ENCODE measurements around the gene OR51B2.

Gene OR51B2

DNA sequence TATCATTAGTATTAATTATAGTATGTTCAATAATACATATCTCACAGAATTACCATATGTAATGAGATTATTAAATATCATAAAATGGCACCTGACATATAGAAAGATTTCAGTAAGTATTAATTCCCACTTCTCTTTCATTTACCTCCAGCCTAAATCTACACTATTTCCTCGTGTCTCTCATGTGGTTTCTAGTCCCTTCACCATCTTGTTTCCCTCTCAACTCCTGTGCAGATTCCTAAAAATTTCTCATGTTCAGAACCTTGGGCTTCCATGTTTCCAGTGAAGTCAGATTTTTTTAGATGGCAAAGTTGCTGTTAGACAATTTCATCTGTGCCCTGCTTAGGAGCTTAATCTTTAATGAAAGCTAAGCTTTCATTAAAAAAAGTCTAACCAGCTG, 40.2 kb downstream of the OR51B2 start:
- no peak for DNase-seq (ENCODE audit: low read depth in 3 of 3)

DNA sequence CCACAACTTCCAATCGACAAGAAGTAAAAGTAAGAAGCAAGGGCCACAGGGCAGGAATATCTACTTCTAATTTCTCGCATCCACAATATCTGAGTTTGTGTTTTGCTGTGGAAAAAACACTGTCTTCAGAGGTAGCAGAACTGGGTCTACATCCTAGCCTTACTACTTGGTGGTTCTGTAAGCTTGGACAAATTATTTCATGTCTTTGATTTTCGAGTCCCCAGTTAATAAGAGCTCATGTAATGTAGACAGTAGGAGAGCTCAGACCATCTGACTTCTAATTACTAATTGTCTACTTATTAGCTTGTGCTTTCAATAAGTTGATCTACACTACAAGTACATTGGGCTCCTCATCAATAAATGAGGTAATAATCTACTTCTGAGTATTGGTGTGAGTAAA, 41.0 kb downstream of the OR51B2 start:
- DNase-seq (ENCODE audit: low read depth in 3 of 3): no peak

DNA sequence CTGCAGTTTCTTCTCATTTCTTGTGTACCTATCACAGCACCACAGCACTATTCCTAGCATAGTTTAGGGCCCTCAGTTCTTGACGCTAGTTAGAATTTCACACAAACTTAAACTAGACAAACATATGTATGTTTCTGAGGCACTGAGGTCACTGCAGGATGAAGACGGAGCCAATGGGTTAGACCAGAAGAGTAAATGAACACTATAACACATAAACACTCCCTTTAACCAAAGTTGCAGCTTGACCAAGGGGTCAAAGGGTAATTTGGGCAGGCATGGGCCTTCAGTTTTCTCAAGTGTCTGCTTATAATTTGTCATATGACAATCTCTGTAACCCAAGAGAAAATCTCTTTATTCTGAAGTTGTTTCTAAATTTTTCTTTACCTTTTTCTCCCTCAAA, 41.5 kb downstream of the OR51B2 start:
- DNase-seq (ENCODE audit: low read depth in 3 of 3): no peak

DNA sequence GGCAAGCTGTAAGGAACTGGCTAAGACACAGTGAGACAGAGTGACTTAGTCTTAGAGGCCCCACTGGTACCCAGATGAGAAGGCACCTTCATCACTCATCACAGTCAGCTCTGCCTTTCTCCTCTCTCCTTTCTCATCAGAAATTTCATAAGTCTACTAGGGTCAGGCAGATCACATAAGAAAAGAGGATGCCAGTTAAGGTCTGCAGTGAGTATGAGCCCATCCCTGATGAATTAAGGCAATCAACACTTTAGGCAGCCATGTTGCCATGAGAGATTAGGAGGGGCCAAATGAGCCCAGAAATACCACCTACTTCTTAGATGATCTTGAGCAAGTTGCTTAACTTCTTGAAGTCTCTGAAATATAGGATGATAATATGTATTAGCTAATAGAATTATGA, 42.5 kb downstream of the OR51B2 start:
- DNase-seq (ENCODE audit: low read depth in 3 of 3): no peak

DNA sequence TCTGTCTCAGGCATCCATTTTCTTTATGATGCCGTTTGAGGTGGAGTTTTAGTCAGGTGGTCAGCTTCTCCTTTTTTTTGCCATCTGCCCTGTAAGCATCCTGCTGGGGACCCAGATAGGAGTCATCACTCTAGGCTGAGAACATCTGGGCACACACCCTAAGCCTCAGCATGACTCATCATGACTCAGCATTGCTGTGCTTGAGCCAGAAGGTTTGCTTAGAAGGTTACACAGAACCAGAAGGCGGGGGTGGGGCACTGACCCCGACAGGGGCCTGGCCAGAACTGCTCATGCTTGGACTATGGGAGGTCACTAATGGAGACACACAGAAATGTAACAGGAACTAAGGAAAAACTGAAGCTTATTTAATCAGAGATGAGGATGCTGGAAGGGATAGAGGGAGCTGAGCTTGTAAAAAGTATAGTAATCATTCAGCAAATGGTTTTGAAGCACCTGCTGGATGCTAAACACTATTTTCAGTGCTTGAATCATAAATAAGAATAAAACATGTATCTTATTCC, 43.5 kb downstream of the OR51B2 start:
- DNase-seq (ENCODE audit: low read depth in 3 of 3): peak in 2 of 3 donors; percentile 2 to 19

DNA sequence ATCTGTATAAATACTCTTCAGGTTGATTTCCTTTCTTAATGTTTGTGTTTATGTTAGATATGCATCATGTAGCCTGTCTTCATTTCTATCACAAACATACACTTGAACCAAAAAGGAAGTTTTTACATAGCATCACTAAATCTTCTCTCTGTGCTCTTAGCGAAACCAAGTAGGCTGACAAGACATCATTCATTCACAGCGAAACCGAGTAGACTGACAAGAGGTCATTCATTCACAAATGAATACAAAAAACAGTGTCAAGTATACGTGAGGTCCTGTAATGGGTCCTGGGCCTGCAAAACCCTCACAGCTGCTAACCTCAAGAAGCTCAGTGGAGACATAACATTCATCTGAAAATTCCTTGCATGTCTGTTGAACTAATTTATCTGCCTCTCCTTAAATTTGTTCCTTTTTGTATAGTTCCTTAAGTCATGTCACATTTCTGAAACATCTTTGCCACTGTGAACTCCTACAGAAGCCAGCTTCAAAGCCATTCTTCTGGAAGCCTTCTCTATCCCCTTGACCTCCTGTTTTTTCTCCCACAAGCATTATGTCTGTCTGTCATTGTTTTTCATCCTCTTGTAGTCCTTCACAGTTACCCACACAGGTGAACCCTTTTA, 44.5 kb downstream of the OR51B2 start:
- DNase-seq (ENCODE audit: low read depth in 3 of 3): no peak

DNA sequence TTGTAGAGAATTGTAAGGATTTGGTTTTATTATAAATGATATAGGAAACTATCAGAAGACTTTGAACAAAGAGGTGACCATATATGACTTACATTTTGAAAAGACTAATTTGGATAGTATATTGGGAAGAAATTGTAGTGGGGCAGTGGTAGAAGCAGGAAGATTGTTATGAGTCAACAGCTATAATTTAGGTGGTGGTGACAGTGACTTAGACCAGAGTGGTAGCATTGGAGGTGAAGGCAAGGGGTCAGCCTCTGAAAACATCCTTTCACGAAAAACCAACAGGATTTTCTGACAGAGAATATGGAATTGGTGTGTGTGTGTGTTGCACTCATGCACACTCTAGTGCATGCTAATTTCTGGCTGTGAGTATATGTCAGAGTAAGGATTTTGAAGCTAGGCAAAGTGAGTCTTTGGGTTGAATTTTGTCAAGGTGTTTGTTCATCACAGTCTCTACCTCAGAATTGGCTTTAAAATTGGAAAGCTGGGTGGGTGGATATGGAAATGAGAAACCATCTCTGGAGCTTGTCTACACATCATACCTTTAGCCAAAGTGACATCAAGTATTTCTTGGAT, 46.2 kb downstream of the OR51B2 start:
- DNase-seq (ENCODE audit: low read depth in 3 of 3): no peak

DNA sequence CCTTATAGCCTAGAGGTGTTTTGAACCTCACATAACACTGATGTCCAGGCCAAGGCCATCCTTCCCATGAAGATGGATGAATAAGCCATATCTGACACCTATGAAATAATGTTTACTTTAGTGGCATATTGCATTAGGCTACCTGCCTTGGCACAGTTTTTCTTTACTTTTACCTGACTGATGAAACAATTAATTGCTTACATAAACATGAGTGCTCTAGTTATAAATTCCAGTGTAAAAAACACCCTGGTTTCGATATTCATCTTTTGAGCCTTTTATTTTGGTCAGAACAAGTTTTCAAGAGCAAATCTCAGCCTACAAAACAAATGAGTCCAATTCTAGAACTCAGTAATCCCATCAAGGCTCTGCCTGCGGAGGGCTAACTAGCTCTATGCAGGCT, 47.4 kb downstream of the OR51B2 start:
- DNase-seq (ENCODE audit: low read depth in 3 of 3): no peak

DNA sequence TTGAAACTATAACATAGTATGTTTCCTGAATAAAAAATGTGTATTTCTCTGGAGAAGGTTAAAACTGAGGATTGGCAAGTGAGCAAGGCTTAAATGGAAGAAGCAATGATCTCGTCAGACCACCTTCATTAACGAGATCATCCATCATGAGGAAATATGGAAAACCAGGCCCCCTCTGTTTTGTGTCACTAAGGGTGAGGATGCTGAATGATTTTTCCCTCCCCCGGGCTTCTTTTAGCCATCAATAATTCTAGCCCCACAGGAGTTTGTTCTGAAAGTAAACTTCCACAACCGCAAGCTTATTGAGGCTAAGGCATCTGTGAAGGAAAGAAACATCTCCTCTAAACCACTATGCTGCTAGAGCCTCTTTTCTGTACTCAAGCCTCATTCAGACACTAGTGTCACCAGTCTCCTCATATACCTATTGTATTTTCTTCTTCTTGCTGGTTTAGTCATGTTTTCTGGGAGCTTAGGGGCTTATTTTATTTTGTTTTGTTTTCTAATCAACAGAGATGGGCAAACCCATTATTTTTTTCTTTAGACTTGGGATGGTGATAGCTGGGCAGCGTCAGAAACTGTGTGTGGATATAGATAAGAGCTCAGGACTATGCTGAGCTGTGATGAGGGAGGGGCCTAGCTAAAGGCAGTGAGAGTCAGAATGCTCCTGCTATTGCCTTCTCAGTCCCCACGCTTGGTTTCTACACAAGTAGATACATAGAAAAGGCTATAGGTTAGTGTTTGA, 48.6 kb downstream of the OR51B2 start:
- DNase-seq (ENCODE audit: low read depth in 3 of 3): no peak

DNA sequence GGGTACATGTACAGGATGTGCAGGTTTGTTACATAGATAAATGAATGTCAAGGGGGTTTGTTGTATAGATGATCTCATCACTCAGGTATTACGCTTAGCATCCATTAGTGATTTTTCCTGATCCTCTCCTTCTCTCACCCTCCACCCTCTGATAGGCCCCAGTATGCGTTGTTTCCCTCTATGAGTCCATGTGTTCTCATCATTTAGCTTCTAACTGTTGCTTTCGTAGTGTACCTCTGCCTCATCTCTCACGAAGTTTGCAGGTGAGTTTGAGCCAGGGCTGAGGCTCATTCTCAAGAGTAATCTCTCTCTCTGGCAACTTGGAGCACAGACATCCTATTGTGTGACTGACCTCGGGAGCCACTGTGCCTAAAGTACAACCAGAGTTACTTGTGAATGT, 49.7 kb downstream of the OR51B2 start:
- DNase-seq (ENCODE audit: low read depth in 3 of 3): no peak
